Activated CD4-positive, alpha-beta T cell treated with anti-CD3 and anti-CD28 coated beads for 36 hours (primary cell): Measurements from ENCODE around the gene RPP38. TPM values are rescaled to one million over a fixed set of nuclear protein-coding genes. Genes with fewer than 3 reads are reported as not detected.

ENCODE experiments used
- ATAC-seq: fragments of 200-7000 bp; cut with Tn5 transposase; one replicate; pipeline ENCODE4 v1.10.0; 2021; ENCODE audit warnings: mild to moderate bottlenecking, moderate library complexity
- CTCF ChIA-PET: fragments of 350-600 bp; sonication (Branson Sonifier 250); formaldehyde crosslinking; loops from one replicate; lab custom pipeline; 2021; ENCODE audit warnings: antibody characterized with exemption; lab: Charles Lee
- POLR2A ChIA-PET: fragments of 350-600 bp; sonication (Branson Sonifier 250); formaldehyde crosslinking; loops from one replicate; lab custom pipeline; 2021; ENCODE audit warnings: antibody characterized with exemption, inconsistent platforms; lab: Charles Lee
- DNase-seq: peaks from one replicate; pipeline ENCODE4 v3.0.0-alpha.2; 2020
- H3K27ac Mint-ChIP-seq: one replicate; pipeline ENCODE4 v1.8.0; 2021; ENCODE audit warnings: mixed read lengths
- H3K27me3 Mint-ChIP-seq: one replicate; pipeline ENCODE4 v1.8.0; 2021; ENCODE audit warnings: mixed read lengths
- H3K36me3 Mint-ChIP-seq: one replicate; pipeline ENCODE4 v1.8.0; 2021; ENCODE audit warnings: low read depth, mixed read lengths
- H3K4me1 Mint-ChIP-seq: one replicate; pipeline ENCODE4 v1.8.0; 2021; ENCODE audit warnings: mixed read lengths
- H3K4me3 Mint-ChIP-seq: one replicate; pipeline ENCODE4 v1.8.0; 2021; ENCODE audit warnings: mild to moderate bottlenecking, moderate library complexity, mixed read lengths
- H3K9me3 Mint-ChIP-seq: one replicate; pipeline ENCODE4 v1.8.0; 2021; ENCODE audit warnings: low read depth, mixed read lengths
- intact Hi-C, 2 experiments: fragments of 100-400 bp; cut with DNase I in 1 of 2; cut with micrococcal nuclease in 1 of 2; formaldehyde crosslinking; loops; one replicate each; pipeline versions ENCODE4 v1.14.2 to v1.15.1; 2022 to 2024; cut with DNase I, micrococcal nuclease
- total RNA-seq, 2 experiments: library from RNA; stranded (reverse); gene quantifications; one replicate each; pipeline ENCODE4 v1.2.3, GENCODE V29; 2021

The RPP38 gene
- total RNA-seq = 10 to 100 TPM; 26.1 to 27.1 TPM

DNA sequence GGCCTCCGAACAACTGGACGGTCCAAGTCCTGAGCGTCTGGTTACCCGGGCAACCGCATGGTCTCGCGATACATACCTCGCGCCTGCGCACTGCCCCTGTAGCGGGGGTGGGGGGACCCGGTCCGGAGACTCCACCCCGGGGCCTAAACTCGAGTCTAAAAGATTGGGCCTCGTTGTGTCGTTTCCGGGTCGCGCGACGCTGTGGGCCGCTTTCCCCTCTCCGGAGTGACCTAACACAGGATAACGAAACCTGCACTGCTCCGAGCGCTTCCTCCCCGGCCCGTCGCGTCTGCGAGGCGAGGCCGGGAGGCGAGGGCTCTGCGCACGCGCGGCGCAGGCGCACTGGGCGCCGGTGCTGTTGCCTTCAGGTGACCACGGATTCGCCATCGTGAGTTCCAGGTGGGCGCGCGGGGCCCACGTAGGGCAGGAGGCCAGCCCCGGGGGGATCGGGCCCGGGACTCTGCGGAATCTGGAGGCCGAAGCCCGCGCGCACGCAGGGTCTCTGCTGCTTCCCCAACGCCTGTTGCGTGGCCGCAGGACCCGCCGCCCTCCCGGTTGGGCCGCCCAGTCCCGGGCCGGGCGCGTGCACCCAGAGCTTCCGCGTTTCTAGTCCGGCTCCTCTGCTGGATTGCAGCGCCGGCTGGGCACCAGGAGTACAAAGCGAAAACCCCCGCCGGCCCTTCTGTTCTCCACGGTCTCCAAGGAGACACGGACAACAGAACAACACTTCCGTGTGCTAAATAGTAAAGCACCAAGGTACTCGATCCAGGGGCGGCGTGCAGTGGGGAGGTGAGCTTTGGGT, at the start of gene RPP38:
RPP38 (plus strand) TSS at position 345 of the 802 bp plus-strand sequence. CDS start 5,960 bp downstream, outside the sequence.
- Mint-ChIP-seq H3K36me3 (peaks cover 28% of the 10 kb centered on the region), H3K4me3 (peak within 1 kb of the TSS; percentile 87), H3K9me3 (no peaks in the 10 kb centered on the region), H3K27me3 (no peaks in the 10 kb centered on the region), H3K4me1 (peaks cover 22% of the 10 kb centered on the region), H3K27ac (peak within 1 kb of the TSS; percentile 97)
- ATAC-seq (peak; percentile 95), DNase-seq (peak; percentile 97)
- POLR2A ChIA-PET = interaction anchor here (0.6 to 0.9 kb wide), 3 partner anchors 18 to 912 kb away, joined by 3 read pairs; no protein-coding TSS in a partner anchor
- CTCF ChIA-PET = interaction anchor here (1.3 kb wide), 2 partner anchors 10 to 12 kb away, joined by 5 to 7 read pairs; no protein-coding TSS in a partner anchor
- intact Hi-C loops = loop anchor here (1.0 to 10.0 kb wide), 13 partner anchors 9 to 600 kb away; partner anchors contain the start of genes ACBD7 (in 2 of the 2), FAM171A1 (in 2 of the 2), MEIG1 (in 2 of the 2) and SUV39H2 (in 2 of the 2)

- no peak for ATAC-seq
- Mint-ChIP-seq H3K4me1 (peaks cover 10% of the 10 kb centered on the region), H3K9me3 (no peaks in the 10 kb centered on the region), H3K36me3 (no peaks in the 10 kb centered on the region), H3K27me3 (no peaks in the 10 kb centered on the region), H3K4me3 (no peak overlapping the region), H3K27ac (no peak overlapping the region)
- intact Hi-C loops = no loop called here
- POLR2A ChIA-PET = no interaction called here
- CTCF ChIA-PET = no interaction called here
- no peak for DNase-seq
These were observed 47.6 kb upstream of the RPP38 start for GRCh38 chr10:15049533-15049932.

- CTCF ChIA-PET = no interaction called here
- no peaks in the 10 kb centered on the region for H3K9me3 Mint-ChIP-seq
- H3K27ac Mint-ChIP-seq = no peak overlapping the region
- no peak for ATAC-seq
- no peak for DNase-seq
- no peaks in the 10 kb centered on the region for H3K4me1 Mint-ChIP-seq
- H3K4me3 Mint-ChIP-seq = no peak overlapping the region
- no peaks in the 10 kb centered on the region for H3K27me3 Mint-ChIP-seq
- POLR2A ChIA-PET = no interaction called here
- no peaks in the 10 kb centered on the region for H3K36me3 Mint-ChIP-seq
- intact Hi-C loops = no loop called here
These were observed 45.0 kb upstream of the RPP38 start for GRCh38 chr10:15052121-15052520.

GRCh38 chr10:15053061-15053460, 44.1 kb upstream of the RPP38 start:
- H3K36me3 Mint-ChIP-seq = no peaks in the 10 kb centered on the region
- no peak for ATAC-seq
- POLR2A ChIA-PET = no interaction called here
- CTCF ChIA-PET = no interaction called here
- no peaks in the 10 kb centered on the region for H3K27me3 Mint-ChIP-seq
- H3K4me1 Mint-ChIP-seq = no peaks in the 10 kb centered on the region
- no peak for DNase-seq
- H3K4me3 Mint-ChIP-seq = no peak overlapping the region
- H3K27ac Mint-ChIP-seq = no peak overlapping the region
- no peaks in the 10 kb centered on the region for H3K9me3 Mint-ChIP-seq
- intact Hi-C loops = no loop called here

DNA sequence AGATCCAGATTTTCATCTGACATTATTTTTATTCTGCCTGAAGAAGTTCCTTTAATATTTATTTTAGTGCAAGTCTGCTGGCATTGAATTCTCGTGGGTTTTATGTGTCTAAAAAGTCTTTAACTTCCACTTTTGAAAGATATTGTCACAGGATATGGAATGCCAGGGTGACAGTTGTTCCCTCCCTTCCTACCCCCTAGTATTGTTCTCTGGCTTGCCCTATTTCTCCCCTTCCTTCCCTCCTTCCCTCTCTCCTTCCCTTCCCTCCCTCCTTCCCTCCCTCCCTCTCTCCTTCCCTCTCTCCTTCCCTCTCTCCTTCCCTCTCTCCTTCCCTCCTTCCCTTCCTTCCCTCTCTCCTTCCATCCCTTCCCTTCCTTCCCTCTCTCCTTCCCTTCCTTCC, 38.5 kb upstream of the RPP38 start:
- Mint-ChIP-seq H3K9me3 (peaks cover 9% of the 10 kb centered on the region), H3K27me3 (peaks cover 7% of the 10 kb centered on the region), H3K36me3 (peaks cover 8% of the 10 kb centered on the region), H3K4me1 (no peaks in the 10 kb centered on the region), H3K27ac (no peak overlapping the region), H3K4me3 (no peak overlapping the region)
- DNase-seq (no peak), ATAC-seq (no peak)
- ChIA-PET CTCF (no interaction called here), POLR2A (no interaction called here)
- intact Hi-C loops = no loop called here

GRCh38 chr10:15059914-15060313, 37.2 kb upstream of the RPP38 start:
- no peak overlapping the region for H3K27ac Mint-ChIP-seq
- ATAC-seq = no peak
- POLR2A ChIA-PET = no interaction called here
- intact Hi-C loops = no loop called here
- peaks cover 9% of the 10 kb centered on the region for H3K9me3 Mint-ChIP-seq
- DNase-seq = no peak
- H3K27me3 Mint-ChIP-seq = peaks cover 7% of the 10 kb centered on the region
- CTCF ChIA-PET = no interaction called here
- H3K36me3 Mint-ChIP-seq = peaks cover 8% of the 10 kb centered on the region
- H3K4me1 Mint-ChIP-seq = no peaks in the 10 kb centered on the region
- H3K4me3 Mint-ChIP-seq = no peak overlapping the region

- Mint-ChIP-seq H3K4me1 (no peaks in the 10 kb centered on the region), H3K27ac (no peak overlapping the region), H3K4me3 (no peak overlapping the region), H3K27me3 (peaks cover 7% of the 10 kb centered on the region), H3K9me3 (peaks cover 9% of the 10 kb centered on the region), H3K36me3 (peaks cover 8% of the 10 kb centered on the region)
- ChIA-PET POLR2A (no interaction called here), CTCF (interaction anchor here (1.0 kb wide), 1 partner anchor 45 kb away, joined by 3 read pairs; no protein-coding TSS in a partner anchor)
- ATAC-seq (no peak), DNase-seq (no peak)
- intact Hi-C loops = no loop called here
These were observed 36.5 kb upstream of the RPP38 start for GRCh38 chr10:15060638-15061037.

- H3K4me1 Mint-ChIP-seq = no peaks in the 10 kb centered on the region
- no peaks in the 10 kb centered on the region for H3K36me3 Mint-ChIP-seq
- ATAC-seq (no peak), DNase-seq (no peak)
- ChIA-PET POLR2A (no interaction called here), CTCF (no interaction called here)
- no peaks in the 10 kb centered on the region for H3K27me3 Mint-ChIP-seq
- no peak overlapping the region for H3K4me3 Mint-ChIP-seq
- intact Hi-C loops = no loop called here
- H3K27ac Mint-ChIP-seq = no peak overlapping the region
- no peaks in the 10 kb centered on the region for H3K9me3 Mint-ChIP-seq
These were observed 30.0 kb upstream of the RPP38 start for GRCh38 chr10:15067154-15067553.

- H3K27me3 Mint-ChIP-seq = no peaks in the 10 kb centered on the region
- DNase-seq = no peak
- ATAC-seq = no peak
- no peaks in the 10 kb centered on the region for H3K4me1 Mint-ChIP-seq
- H3K27ac Mint-ChIP-seq = no peak overlapping the region
- ChIA-PET POLR2A (no interaction called here), CTCF (no interaction called here)
- no peaks in the 10 kb centered on the region for H3K9me3 Mint-ChIP-seq
- H3K4me3 Mint-ChIP-seq = no peak overlapping the region
- no peaks in the 10 kb centered on the region for H3K36me3 Mint-ChIP-seq
- intact Hi-C loops = no loop called here
These were observed 28.4 kb upstream of the RPP38 start for GRCh38 chr10:15068802-15069201.

GRCh38 chr10:15069230-15069629, 27.9 kb upstream of the RPP38 start:
- Mint-ChIP-seq H3K4me3 (no peak overlapping the region), H3K27me3 (no peaks in the 10 kb centered on the region), H3K27ac (no peak overlapping the region), H3K36me3 (no peaks in the 10 kb centered on the region), H3K4me1 (no peaks in the 10 kb centered on the region), H3K9me3 (no peaks in the 10 kb centered on the region)
- intact Hi-C loops = no loop called here
- ATAC-seq (no peak), DNase-seq (no peak)
- ChIA-PET POLR2A (no interaction called here), CTCF (interaction anchor here (0.5 to 0.6 kb wide), 2 partner anchors 176 to 572 kb away, joined by 3 read pairs; no protein-coding TSS in a partner anchor)

DNA sequence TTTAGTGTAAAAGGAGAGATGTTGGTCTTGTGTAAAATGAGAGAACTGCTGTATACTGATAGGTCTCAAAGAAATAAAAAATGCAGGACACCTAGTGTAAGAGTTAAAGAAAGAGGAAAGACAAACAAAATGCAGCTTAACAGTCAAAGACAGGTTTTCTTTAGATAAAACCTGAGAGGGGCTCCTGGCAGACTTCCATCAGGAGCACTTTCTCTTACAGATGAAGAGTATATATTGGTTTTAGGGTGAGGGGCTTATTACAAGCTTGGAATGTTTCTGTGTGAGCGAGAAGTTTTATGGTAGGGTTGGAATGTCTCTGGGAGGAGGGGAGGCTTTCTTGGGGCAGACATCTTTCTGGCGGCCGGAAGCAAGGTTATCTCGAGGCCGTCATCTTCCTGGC, 24.8 kb upstream of the RPP38 start:
- intact Hi-C loops = no loop called here
- H3K4me3 Mint-ChIP-seq = no peak overlapping the region
- no peak overlapping the region for H3K27ac Mint-ChIP-seq
- no peaks in the 10 kb centered on the region for H3K27me3 Mint-ChIP-seq
- no peak for ATAC-seq
- no peaks in the 10 kb centered on the region for H3K9me3 Mint-ChIP-seq
- ChIA-PET POLR2A (no interaction called here), CTCF (no interaction called here)
- DNase-seq = no peak
- H3K36me3 Mint-ChIP-seq = no peaks in the 10 kb centered on the region
- no peaks in the 10 kb centered on the region for H3K4me1 Mint-ChIP-seq

GRCh38 chr10:15075421-15075820, 21.7 kb upstream of the RPP38 start:
- no peaks in the 10 kb centered on the region for H3K36me3 Mint-ChIP-seq
- CTCF ChIA-PET = no interaction called here
- no peaks in the 10 kb centered on the region for H3K9me3 Mint-ChIP-seq
- no peak overlapping the region for H3K4me3 Mint-ChIP-seq
- intact Hi-C loops = no loop called here
- POLR2A ChIA-PET = no interaction called here
- H3K4me1 Mint-ChIP-seq = no peaks in the 10 kb centered on the region
- H3K27me3 Mint-ChIP-seq = no peaks in the 10 kb centered on the region
- no peak for ATAC-seq
- no peak overlapping the region for H3K27ac Mint-ChIP-seq
- no peak for DNase-seq
